CD4-positive, alpha-beta T cell treated with Interleukin-6 at 100 ng/mL for 8 hours (primary cell): ENCODE data around the gene INSRR.

Experiments used
- DNase-seq: peaks from one replicate; pipeline ENCODE4 v3.0.0-alpha.2; 2020; ENCODE audit warnings: mixed read lengths, low spot score

INSRR gene

DNA sequence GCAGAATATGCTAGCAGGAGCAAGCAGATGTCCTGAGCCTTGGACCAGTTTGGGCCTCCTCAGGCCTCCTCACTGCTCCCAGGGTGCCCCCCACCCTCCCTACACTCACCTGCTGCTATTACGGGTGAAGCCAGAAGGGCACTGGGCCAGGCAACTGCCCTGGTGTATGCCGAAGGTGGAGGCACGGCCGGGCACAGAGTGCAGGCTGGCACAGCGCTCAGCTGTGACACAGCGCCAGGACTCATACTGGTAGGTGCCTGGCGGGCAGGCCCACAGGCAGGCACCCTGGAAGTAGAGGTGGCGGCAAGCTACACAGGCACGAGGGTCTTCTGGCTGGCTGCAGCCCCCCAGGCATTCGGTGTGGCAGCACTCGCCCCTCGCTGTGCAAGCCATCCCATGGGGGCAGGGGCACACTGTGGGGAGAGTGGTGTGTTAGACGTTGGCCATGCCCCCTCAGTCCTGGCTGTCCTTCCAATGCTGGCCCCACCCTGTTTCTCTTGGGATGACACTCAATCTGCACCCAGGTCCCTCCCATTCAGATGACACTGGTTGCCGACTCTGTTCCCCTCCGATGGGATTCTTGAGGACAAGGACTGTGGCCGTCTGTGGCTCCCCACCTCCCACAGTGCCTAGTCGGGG lies 7.0 kb downstream of the INSRR start:
- no peak for DNase-seq

DNA sequence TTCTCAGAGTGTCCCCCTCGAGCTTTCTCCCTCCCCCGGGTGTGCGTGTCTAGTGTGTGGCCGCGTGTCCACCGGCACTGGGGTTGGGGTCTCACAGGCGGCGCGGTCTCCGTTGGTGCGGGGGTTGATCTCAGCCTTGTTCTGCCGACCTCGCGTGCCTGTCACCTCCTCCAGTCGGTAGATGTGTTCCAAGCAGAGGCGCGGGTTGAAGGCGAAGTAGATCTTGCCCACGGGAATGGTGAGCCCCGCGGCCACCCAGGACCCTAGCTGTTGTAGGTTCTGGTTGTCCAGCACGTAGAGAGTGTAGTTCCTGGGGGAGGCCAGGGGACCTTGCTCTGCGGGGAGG lies 9.8 kb downstream of the INSRR start:
- DNase-seq = no peak

DNA sequence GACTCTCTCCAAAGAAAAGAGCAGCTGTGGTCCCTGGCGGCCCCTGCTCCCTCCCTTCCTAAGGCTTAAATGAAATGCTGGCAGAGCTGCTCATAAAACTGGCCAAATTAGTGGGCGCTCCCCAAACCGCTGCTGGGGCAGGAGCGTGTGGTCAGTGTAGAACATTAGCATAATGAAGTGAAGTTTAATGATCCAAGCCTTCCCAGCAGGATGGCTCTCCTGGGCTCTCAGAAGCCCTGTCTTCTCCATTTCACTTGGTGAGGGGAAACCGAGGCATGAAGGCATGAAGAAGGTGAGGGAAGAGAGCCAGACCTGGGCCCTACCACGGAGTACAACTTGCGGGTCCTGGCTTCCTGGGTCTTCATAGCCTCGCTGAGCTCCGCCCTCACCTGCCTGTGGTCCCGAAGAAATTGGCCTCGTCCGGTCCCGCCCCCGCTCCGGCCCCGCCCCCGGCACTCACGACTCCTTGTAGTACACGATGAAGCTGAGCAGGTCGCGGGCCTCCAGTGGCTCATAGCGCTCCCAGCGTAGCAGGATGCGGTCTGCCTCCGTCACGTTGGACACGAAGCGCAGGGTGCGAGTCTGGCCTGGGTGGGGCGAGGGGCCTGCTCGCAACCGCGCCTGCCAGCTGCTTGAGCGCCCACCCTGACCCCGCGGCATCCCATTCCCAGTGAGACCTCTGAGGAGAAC lies 10.3 kb downstream of the INSRR start:
- DNase-seq = peak; percentile 84

DNA sequence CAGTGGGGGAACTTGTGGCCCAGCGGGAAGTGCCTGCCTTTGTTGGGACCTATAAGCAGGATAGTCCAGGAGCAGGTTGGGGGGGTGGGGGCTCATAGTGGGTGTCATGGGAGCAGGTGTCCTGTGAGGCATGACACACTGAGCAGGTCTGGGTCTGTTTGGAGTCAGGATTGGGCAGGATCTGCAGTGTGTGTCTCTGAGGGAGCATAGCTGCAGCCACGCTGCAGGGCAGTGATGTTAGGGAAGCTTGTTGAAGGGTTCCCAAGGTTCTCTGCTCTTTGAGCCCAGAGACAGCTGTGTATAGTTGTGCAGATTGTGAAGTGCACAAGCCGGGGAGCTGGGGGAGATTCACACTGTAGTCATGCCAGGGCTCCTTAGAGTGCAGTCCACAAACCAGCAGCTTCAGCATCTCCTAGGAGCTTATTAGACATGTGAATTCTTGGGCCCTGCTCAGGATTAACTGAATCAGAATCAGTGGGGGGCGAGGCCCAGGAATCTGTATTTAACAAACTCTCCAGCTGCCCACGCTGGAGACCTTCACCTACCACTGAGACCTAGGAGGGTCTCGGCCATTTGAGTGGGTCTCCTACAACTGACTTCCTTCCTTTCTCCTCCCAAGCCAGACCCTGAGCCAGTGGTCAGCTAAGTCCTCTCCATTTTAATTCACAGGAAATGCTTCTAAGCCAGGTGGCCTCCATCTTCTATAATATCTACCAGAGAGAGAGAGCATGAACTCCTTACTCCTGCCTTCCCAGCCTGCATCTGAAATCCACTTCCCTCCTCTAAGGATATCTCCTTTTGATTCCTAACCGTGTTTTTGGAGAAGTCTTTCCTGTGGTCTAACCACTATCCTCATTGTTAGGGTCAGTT lies 11.1 kb downstream of the INSRR start:
- no peak for DNase-seq

DNA sequence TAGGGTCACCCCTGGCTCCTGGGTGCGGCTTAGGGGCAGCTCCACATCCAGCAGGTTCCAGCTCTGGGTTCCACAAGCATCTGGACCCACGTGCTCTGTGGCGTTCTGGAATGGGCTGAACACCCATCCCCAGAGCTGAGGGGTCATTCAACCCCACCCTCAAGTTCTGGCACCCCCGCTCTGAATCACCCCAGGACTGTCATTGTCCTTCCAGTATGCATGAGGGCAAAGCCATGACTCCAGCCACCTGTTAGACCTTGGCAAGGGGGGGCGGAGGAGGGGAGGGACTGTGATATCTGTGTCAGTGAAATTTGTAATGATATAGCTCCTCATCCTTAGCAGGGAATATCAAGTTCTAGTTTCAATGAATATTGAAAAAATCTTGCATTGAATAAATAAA lies 12.3 kb downstream of the INSRR start:
- no peak for DNase-seq

DNA sequence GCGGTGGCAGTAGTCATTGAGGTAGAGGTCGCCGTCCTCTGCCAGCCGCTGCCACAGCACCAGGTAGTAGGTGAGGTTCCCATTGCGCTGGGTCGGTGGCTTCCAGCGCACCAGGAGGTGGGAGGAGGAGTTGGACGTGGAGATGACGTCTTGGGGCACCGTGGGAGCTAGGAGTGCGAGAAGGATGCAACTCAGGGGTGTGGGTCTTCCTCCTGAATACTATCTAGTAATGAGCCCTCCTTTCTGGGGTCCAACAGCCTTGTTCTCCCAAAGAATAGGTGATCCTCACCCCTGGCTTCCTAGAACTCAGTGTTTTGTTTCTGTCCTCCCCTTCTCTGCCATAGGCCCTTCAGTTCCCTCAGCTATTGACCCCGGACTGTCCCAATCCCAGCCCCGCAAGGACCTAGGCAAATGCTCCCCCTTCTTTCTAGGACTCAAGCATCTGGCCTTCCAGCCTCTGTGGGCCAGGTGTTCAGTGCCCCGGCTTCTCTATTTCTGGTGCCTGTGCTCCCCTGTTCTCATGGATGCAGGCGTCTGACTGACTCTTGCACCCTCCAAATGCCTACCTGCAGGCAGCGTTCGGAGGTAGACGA lies 12.9 kb downstream of the INSRR start:
- DNase-seq = no peak

DNA sequence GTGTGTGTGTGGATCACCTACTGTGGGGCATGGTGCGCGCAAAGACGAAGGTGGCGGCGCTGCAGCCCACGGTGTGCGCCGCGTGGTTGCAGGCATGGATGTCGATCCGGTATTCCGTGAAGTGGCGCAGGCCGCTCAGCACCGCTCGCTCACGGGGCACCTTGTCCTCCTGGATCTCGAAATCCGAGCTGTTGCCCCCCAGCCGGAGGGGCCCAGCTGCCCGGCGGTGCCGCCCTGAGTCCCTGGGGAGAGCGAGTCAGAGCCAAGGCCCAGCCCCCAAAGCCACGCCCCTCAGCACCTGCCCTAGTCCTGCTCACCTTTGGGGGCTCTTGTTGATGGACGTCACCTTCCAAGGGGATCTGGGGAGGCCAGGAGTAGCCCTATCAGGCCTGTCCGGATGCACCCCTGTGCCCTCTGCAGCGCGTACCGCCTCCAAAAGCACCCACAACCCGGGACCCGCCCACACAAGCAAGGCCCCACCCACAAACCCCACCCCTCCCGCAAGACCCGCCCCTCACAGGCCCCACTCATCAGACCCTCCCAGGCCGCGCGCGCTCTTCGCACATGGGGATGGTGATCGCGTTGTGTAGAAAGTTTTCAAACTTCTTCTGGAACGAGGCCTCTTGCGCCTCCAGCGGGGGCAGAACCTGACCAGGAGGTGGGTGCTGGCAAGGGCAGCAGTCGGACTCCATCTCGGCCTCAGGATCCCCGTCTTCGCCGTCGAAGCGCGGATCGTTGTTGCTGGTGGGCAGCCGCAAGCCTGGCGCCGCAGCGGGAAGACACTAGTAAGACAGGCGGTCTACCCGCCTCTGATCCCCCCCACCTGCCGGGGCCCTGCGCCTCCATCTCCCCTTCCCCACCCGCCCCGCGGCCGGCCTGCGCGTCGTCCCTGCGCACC lies 13.6 kb downstream of the INSRR start:
- DNase-seq = peak; percentile 22

DNA sequence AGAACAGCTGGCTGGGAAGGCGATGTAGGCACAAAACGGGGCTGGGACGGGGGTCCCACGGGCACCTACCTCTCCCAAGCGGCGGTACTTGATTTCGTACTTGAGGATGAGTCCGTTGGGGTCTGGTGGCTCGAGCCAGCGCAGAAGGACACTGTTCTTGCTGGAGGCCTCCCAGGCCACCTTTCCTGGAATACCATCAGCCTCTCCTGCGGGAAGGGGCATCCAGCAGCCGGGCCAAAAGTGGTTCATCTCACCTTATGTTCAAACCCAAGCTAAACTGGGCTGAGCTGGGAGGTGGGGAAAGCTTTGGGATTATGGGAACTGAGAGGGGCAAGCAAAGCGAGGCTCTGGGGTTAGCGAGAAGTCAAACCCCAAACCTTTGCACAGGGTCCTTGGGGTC lies 14.3 kb downstream of the INSRR start:
- no peak for DNase-seq

DNA sequence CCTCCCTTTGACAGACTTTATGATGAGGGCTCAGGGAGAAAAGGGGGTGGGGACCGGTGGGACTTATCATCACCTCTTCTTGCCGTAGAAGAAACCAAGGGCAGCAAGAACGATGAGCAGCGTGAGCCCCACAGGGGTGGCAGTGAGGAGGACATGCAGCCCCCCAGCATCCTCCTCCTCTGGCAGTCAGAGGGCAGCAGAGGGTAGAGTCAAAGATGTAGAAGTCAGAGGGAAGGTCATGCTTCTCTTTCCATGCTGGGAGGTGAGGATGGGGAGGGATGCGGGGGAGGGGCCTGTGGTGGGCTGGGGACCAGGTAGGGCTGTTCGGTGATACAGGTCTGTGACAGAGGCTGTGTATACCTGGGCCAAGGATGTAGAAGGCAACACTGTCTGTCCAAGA lies 14.8 kb downstream of the INSRR start:
- DNase-seq = no peak

DNA sequence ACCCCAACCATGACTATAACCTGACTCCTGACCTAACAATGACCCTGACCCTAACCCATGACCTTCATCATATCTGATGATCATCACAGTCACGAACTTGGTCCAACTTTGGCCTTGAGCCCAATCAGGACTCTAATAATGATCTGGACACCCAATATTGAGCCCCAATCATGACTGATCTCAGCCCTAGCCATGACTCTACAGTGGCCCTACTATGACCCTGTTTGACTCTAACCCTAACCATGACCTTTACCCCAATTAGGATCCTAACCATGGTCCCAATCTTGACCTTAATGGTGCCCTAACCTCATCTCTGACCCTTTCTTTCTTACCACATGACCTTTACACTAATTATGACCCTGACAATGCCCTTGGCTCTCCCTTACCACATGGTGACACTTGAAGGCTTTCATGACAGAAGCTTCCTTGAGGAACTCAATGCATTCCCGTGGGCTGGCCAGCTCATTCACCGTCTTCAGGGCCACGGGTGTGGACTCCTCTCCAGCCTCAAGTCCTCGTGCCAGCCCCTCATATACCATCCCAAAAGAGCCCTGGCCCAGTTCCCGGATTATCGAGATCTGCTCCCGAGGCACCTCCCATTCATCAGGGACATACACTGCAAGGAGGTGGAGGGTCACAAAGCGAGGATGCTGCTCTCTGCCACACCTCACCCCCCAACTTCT lies 16.2 kb downstream of the INSRR start:
- no peak for DNase-seq

DNA sequence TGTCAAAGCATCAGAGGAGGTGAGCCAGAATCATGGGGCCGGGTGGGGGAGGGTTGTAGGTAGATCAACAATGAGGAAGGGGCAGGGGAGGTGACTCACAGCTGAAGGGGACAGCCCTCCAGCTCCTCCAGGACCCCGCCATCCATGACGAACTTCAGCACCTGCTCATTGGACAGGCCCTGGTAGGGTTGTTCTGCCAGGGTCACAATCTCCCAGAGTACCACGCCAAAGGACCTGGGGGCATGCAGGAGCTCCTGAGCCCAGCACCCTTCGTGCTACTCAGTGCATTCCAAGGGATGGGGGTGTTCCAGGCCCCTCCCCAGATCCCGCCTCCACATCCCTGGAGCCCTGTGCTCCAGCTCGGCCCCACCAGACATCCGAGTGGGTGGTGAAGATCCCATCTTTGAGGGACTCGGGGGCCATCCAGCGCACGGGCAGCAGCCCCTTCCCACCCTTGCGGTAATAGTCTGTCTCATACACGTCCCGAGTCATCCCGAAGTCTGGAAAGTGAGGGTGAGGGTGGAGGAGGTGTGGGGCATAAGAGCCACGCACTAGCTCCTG lies 17.5 kb downstream of the INSRR start:
- DNase-seq = no peak

DNA sequence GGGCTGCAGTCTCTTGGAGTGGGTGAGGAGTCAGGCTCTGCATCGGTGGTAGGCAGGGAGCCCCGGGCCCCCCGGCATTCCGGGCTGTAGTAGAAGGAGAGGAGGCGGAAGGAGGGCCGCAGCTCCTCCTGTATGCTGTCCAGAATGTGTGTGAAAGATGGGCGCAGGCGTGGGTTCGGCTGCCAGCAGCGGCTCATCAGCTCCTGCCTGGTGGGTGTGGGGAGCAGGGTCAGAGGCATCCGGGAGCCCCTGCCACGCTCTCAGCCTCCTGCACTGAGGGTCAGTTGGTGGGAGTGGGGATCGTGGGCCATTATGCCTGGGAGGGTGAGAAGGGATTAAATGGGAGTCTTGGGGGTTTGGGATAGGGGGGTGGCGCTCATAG lies 18.0 kb downstream of the INSRR start:
- DNase-seq = no peak

DNA sequence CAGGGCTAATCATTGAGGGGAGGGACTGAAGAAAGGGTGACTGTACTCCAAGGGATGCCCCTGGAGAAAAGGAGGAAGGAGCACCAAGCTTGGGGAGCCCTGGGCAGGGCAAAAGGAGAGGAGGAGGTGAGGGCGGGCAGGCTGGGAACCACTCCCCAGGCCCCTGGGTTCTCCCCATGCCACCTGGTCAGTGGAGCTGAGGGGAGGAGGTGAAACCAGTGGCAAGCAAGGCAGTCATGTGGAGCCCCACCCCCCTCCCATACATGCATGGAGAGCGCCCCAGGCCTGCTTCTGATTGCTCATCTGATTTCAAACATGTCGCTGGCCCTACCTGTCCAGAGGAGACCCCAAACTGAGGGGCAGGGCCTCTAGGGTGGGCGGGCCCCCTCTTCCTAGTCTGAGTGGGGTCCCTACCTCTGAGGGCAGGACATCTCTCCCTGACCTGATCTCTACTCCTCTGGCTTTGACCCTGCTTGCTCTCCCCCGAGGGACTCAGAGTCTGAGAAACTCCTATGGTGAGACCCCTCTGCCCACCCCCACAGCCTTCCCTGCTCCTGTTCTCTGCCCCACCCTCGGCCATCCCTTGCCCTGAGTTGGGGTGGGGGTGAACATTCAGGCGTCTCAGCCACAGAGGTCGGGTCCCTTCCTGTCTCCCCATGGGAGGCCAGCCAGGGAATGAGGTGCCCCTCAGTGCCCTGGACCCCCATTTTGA lies 18.6 kb downstream of the INSRR start:
- no peak for DNase-seq

DNA sequence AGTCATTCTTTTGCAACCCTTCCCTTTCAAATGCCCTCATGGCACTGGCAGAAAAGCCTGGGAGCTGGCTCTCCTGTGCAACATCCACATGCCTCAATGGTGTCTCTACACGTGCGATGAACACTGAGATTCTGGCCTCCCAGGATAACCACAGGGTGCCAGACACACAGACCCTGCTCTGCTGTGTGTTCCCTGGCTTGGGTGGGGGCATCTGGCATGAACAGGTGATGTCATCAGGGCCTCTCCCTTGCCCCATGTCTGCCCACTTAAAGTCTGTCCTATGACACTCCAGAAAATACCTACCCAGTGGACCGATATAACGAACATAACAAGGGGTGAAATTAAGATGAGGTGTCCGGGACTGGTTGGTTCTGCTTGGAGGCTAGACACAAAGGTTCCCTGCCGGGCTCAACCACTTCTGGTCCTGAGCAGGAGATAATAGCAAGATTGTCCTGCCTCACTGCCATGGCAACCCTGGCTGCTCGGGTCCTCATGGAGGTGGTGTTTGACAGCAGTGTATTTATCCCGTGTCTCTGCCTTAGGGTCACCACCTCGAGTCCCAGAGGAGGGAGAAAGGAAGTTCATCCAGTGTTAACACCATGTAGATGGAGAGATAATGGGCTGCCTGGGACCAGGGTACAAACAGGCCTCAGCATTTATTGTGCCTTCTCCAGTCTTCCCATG lies 19.3 kb downstream of the INSRR start:
- DNase-seq = no peak

DNA sequence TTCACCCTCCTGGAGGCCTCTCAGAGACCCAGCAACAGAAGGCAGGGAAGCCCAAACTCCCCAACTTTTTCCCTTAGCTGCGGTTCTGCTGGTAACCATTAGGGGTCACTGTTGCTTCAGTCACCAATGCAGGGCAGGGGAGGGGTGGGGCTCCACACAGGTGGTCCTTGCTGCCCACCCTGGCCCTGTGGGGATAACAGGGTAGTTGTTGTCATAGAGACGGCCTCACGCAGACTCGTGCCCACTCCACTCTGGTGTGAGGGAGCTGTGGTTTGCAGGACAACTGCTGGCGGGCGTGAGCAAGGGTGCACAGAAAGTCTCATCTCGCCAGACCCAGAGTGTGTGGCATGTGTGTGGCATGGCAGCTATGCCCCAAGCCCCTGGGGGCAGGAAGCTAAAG lies 19.9 kb downstream of the INSRR start:
- peak; percentile 39 for DNase-seq

DNA sequence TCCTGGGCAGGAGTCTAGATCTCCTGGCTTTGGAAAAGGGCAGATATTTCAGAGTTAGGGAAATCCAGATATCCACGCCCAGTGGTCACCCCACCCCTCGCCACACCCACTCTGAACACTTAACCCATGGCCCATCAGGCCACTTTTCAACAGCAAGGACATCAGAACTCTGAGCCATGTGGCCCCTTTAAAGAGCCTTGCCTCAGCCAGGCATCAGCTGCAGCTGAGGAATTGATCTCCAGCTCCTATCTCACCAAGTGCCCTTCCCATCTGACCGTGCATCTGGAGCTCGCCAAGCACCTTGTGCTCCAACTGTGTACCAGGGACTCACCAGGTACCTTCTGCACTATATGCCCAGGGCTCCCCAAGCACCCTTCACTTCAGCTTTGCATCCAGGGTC lies 22.0 kb downstream of the INSRR start:
- no peak for DNase-seq

DNA sequence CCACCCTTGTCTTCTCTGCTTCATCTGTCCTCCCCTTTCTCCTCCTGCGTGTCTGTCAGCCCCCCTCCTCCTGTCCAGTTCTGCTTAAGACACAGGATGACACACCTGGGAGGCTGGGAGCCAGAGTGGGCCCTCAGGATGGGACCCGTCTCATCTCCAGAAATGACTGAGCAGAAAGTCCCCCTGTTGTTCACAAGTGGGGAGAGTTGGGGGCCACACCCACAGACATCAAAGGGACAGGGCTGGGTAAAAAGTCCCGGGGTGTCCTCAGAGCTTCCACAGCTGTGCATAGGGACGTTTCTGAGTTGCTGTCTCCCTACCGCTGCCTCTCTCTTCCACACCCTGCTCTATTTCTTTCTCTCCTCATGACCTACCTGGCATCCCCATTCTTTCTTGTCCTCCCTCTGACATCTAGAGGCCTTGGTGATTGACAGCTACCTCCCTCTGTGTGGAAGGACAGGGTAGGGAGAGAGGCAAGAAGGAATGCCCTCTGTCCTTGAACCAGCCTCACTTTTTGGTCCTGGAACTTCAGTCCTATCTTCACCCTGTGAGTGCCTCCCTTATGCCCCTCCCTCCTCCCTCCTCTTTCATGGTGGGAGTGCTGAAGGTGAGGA lies 22.8 kb downstream of the INSRR start:
- no peak for DNase-seq

DNA sequence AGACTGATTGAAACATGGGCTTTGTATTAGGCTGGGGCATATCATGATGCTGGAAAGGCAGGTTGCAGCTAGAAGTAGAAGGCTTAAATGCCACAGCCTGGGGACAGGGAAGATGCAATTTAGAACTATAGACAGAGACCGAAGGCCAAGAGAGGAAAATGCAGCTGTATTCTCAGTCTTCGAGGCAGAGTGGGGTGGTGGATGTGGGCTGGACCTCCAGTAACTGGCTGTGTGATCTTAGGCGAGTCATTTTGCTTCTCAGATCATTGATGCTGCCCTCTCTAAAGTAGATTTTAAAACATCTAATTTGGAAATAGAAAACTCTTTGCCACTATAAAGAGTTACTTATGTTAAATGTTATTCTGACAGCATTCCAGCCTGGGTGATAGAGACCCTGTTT lies 24.6 kb downstream of the INSRR start:
- no peak for DNase-seq

DNA sequence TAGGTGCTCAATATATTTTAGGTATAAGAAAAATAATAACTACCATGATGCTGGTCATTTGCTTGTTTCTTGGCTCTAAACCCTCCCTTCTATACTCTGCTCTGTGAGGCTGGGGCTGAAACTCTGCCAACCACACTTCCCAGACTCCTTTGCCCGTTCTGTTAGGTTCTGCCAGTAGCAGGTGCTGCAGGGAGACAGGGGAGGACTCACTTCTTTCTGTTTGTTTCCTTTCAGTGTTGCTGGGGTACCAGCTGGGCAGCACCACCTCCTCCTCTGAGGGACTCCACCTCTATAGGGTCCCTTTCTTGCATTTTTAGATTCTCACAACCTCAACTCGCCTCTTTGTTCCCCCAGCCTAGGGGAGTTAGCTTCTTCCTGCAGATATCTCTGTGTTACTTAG lies 25.3 kb downstream of the INSRR start:
- DNase-seq = no peak
